ENCODE results near the gene ACOT9. TPM values are rescaled to one million over a fixed set of nuclear protein-coding genes. Genes with fewer than 3 reads are reported as not detected.
A peak's percentile ranks its signal among the peaks of the same experiment; 100 is the strongest.
"Not testable (repeated sequence)": the region's sequence is repeated elsewhere in the genome, so short reads cannot be mapped to it uniquely, and the experiment has no call there.

The ACOT9 gene
- total RNA-seq, 1 donor from 2014 or later: 56.3 TPM

- DNase-seq: no peak
These were observed 50.9 kb downstream of the ACOT9 start for GRCh38 chrX:23692166-23692565.

DNA sequence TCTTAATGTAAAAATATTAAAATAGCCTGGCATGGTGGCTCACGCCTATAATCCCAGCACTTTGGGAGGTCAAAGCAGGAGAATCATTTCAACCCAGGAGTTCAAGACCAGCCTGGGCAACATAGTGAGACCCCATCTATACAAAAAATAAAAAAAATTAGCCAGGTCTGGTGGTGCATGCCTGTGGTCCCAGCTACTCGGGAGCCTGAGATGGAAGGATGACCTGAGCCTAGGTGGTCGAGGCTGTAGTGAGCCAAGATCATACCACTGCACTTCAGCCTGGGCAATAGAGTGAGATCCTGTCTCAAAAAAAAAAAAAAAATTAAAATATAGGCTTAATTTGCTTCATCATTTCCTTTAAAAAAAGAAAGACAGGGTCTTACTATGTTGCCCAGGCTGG, 66.6 kb downstream of the ACOT9 start:
- DNase-seq: not testable (repeated sequence)

- DNase-seq: no peak
These were observed 70.0 kb downstream of the ACOT9 start for GRCh38 chrX:23673108-23673507.

DNA sequence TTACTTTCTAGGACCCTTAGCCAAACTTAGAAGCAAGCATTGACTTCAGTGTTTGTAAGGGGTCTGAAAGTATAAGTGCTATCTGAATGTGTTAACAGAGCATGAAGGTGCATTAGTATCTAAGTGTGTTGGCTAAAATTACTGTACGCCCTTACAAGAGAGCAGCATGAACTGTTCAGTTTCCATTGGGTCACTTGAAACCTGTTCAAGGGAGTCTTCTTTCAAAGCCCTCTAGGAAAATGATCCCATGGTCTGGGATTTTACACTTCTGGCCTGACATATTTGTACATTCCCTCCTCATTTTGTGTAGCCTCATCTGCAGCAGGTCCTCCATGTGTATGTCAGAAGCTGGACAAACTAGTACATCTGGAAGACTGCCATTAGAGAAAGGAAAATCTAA, 72.5 kb downstream of the ACOT9 start:
- DNase-seq: peak; percentile 18

- peak; percentile 3 for DNase-seq
These were observed 74.7 kb downstream of the ACOT9 start for GRCh38 chrX:23668335-23668734.

DNA sequence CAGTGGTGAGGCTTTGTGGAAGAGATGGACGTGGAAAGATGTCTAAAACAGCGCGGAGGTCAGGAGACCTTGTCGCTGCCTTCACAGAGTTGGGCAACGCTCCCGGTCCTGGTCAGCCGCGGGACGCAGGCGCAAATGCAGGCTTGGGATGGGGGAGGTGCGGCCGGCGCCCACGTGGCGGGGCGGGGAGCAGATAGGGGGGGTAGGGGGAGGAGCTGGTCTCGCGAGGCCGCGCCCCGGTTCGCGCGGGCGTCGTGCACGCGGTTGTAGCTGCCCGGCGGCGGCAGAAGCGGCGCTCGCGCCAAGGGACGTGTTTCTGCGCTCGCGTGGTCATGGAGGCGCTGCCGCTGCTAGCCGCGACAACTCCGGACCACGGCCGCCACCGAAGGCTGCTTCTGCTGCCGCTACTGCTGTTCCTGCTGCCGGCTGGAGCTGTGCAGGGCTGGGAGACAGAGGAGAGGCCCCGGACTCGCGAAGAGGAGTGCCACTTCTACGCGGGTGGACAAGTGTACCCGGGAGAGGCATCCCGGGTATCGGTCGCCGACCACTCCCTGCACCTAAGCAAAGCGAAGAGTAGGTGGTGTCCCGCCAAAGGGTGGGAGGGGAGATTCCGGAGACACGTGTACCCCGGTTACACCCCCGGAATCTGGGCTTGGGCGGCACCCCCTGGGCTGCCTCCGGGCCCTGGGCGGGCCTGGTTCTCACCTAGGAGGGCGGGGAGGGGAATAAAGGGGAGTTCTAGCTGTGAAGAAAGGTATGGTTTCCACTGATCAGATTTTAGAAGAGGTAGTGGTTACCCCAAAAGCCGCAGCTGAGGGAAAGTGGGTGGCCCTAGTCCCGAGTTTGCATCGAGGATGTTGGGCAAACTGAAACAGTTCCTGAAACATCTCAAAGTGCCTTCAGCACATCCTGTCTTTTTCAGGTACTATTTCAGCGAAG, 75.6 kb downstream of the ACOT9 start, which contains the start of gene PRDX4:
PRDX4 (plus strand) TSS at position 255 of the 939 bp plus-strand sequence; CDS start at position 333, 78 bp downstream.
- peak; percentile 94 for DNase-seq

DNA sequence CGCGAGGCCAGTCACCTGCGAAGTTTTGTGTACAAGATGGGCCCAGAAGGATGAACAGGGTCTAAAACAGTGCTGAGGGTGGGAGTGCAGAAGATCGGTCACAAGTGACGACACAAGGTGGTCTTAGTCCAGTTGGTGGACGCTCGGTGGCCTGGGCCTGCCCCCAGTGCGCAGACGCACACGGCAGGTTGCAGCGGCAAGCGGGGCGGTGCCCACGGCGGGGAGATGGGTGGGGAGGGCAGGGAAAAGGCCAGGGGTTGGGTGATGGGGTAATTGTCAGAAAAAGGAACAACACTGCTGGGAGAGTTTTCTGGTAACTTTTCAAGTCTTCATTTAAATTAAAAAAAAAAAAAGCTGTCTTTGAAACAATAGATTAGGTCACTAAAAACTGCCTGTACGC, 76.8 kb downstream of the ACOT9 start:
- no peak for DNase-seq

DNA sequence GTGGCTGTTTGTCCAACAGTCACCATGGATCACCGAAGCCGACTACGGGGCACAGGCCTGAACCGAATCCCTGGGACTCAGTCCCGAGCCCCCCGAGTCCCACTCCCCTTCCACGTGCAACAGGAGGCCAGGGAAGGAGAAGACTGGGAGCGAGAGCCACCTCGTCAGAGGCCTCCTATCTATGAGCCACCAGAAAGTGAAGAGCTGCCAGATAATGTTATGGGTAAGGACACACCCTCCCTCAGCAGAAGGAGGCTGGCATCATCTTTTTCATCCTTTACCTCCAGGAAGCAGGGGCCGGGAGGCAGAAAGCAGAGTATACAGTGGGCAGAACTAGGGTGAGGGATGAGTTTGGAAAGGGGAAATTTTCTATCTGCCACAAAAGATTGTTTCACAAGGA, 78.6 kb downstream of the ACOT9 start:
- DNase-seq: no peak

DNA sequence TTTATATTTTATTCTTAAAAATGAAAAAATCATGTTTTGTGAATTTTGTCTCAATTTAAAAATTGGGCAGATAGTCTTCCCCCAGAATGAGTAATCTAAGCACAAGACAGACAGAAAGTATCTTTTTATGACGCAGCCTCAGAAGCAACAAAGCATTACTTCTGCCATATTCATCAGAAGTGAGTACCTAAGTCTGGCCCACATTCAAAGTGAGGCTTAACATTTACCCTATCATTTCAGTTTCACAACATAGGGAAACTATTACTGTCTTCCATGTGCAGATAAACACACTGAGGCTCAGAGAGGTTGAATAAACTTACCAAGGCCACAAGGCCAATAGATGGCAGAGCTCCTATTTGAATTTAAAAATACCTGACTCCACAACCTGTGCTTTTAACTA, 80.2 kb downstream of the ACOT9 start:
- no peak for DNase-seq

DNA sequence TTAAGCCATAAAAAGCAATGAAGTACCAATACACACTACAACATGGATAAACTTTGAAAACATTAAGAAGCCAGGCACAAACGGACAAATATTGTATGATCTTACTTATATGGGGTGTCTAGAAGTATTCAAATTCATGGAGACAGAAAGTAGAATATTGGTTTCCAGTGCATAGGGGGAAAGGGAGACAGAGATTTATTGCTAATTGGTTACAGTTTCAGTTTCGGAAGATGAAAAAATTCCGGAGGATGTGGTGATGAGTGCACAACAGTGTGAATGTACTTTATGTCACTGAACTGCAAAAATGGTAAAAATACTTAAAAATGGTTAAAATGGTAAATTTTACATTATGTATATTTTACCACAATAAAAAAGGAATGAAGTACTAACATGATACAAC, 80.9 kb downstream of the ACOT9 start:
- no peak for DNase-seq

GRCh38 chrX:23661671-23662070, 81.4 kb downstream of the ACOT9 start:
- no peak for DNase-seq

- no peak for DNase-seq
These were observed 82.3 kb downstream of the ACOT9 start for GRCh38 chrX:23660766-23661132.

GRCh38 chrX:23660083-23660765, 82.9 kb downstream of the ACOT9 start:
- DNase-seq: not testable (repeated sequence)

- DNase-seq: no peak
These were observed 83.7 kb downstream of the ACOT9 start for GRCh38 chrX:23659339-23659738.

DNA sequence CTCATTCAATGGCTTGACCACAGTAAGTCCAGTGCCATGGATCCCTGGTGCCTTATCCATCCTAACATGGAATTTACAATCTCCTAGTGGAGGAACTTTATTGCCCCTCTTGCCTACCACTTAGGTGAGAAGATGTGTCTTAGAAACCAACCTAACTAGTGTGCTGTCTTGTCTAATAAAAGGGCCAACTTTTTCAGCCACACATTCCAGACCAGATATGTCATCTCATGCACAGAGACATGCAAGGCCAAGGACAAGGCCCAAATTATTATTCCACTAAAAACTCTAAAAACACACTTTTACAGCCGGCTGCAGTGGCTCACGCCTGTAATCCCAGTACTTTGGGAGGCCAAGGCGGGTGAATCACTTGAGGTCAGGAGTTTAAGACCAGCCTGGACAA, 86.4 kb downstream of the ACOT9 start:
- DNase-seq: no peak

DNA sequence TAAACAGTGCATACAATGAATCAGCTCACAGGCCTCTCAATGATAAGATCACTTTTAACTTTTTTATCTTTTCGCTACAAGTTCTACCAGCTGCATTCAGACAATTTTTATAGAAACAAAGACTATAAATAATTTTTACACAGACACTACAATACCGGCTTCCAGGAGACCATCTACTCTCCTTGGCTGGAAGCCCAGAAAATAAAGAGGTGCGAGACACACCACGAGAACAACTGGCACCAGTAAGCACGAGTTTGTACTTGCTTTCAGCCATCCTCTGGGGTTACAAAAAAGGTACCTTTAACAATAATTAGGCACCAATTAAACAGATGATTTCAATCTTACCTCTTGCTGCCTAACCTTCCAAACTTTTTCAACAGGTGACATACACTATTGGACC, 87.0 kb downstream of the ACOT9 start:
- peak; percentile 3 for DNase-seq

Small RNA genes within 50 kb of the gene (small RNA-seq; reads per million reads assigned to genes)
- not detected for gene RF00019 (ENCODE audit: low replicate concordance)

Other genes with a start within 250 kb of the ACOT9 start
- 82.7 TPM for gene PRDX4, start 75.8 kb downstream of the ACOT9 start, total RNA-seq
- gene SAT1, start 39.9 kb upstream of the ACOT9 start, total RNA-seq: 136 TPM
- gene APOO, start 164.7 kb upstream of the ACOT9 start, total RNA-seq: 17.0 TPM
- gene CXorf58, start 164.7 kb upstream of the ACOT9 start, total RNA-seq: not detected

Measured in tongue (tissue), 3 donors.